ENCODE measurements around the gene CRACR2B. TPM values are rescaled to one million over a fixed set of nuclear protein-coding genes. Genes with fewer than 3 reads are reported as not detected.

Gene CRACR2B
- total RNA-seq, 1 experiment from 2014 or later: 11.8 TPM

- DNase-seq (ENCODE audit: low read depth, low spot score) (no peak), ATAC-seq (peak; percentile 0; the same call in 1 of the 2 replicates)
- peaks cover 62% of the 10 kb centered on the region for H3K79me2 ChIP-seq (ENCODE audit: insufficient read depth, low read length)
- no peak overlapping the region for H2AFZ ChIP-seq (ENCODE audit: low read depth, low read length, poor library complexity, severe bottlenecking)
- POLR2A ChIA-PET: interaction anchor here (1.2 to 1.3 kb wide), 2 partner anchors 11 to 22 kb away, joined by 3 to 6 read pairs; no protein-coding TSS in a partner anchor
- H3K4me3 ChIP-seq (replicated peaks in 1 of 2; ENCODE audit: low read depth in 1 of 2, low read length in 2 of 2): peak overlapping the region; percentile 66 to 98
- peaks cover 3 to 35% of the 10 kb centered on the region in 2 experiments; a peak in 3 of 4 replicates for H3K36me3 ChIP-seq (ENCODE audit: control insufficient read depth in 1 of 2, insufficient read depth in 2 of 2, low read length in 2 of 2)
- H3K9me3 ChIP-seq (ENCODE audit: control insufficient read depth in 1 of 2, insufficient read depth in 1 of 2, low read depth in 1 of 2, low read length in 2 of 2): no peaks in the 10 kb centered on the region
- H3K9ac ChIP-seq (ENCODE audit: low read length): peak overlapping the region; percentile 99
- CTCF ChIA-PET: no interaction called here
- peaks cover 17% of the 10 kb centered on the region; the same call in 1 of the 2 replicates for H4K20me1 ChIP-seq (ENCODE audit: insufficient read depth)
- peak overlapping the region; percentile 97 for H3K27ac ChIP-seq (ENCODE audit: low read depth, low read length)
- no TSS peak for BruUV-seq (replicated peaks)
- H3K4me2 ChIP-seq (ENCODE audit: low read length): peak overlapping the region; percentile 92
- RAD21 ChIA-PET (ENCODE audit: low non-redundant PET in 1 of 2, low total read pairs in 2 of 2, uncharacterized antibody in 2 of 2, unreplicated experiment in 2 of 2): no interaction called here
- TF ChIP-seq ATF3 (IDR thresholded peaks at IDR 0.05) (no peak), ZBTB33 (IDR thresholded peaks at IDR 0.05; ENCODE audit: extremely low read depth, insufficient replicate concordance, low read length) (no peak), CTCF (IDR thresholded peaks at IDR 0.05 in 2 of 3, conservative IDR thresholded peaks at IDR 0.05 in 1 of 3; ENCODE audit: borderline replicate concordance in 1 of 3, insufficient read depth in 1 of 3, low read depth in 2 of 3, low read length in 2 of 3) (no peak), JUND (IDR thresholded peaks at IDR 0.05) (no peak)
- H3K9me2 ChIP-seq (ENCODE audit: insufficient read depth): no peaks in the 10 kb centered on the region
- H3K4me1 ChIP-seq (ENCODE audit: control insufficient read depth in 1 of 2, insufficient read depth in 2 of 2, low read length in 2 of 2): peaks cover 42 to 76% of the 10 kb centered on the region in 2 experiments
- H3K27me3 ChIP-seq (ENCODE audit: insufficient read depth, low read length): no peaks in the 10 kb centered on the region
- intact Hi-C loops (cut with micrococcal nuclease): loop anchor here (5.0 kb wide), 1 partner anchor 35 kb away; the partner anchor contains the start of genes PIDD1 and RPLP2
Observed at GRCh38 chr11:841981-842369, 14.3 kb downstream of the CRACR2B start.

All from HCT116 (cell line).